Activated CD4-positive, alpha-beta T cell treated with anti-CD3 and anti-CD28 coated beads for 4 hours (primary cell): ENCODE measurements around the gene HOXA2.

Source experiments
- DNase-seq, 2 donors: peaks; one replicate each; pipeline ENCODE4 v3.0.0-alpha.2; 2020

The HOXA2 gene

GRCh38 chr7:27071622-27072390 lies 30.7 kb downstream of the HOXA2 start:
- no peak for DNase-seq

GRCh38 chr7:27068259-27068658 lies 34.2 kb downstream of the HOXA2 start:
- DNase-seq: no peak

GRCh38 chr7:27066148-27066547 lies 36.3 kb downstream of the HOXA2 start:
- no peak for DNase-seq

GRCh38 chr7:27065709-27066108 lies 36.8 kb downstream of the HOXA2 start:
- DNase-seq: no peak

- DNase-seq: no peak
Observed at GRCh38 chr7:27064661-27065060, 37.8 kb downstream of the HOXA2 start.

- DNase-seq: no peak
Observed at GRCh38 chr7:27064159-27064558, 38.3 kb downstream of the HOXA2 start.

GRCh38 chr7:27062946-27063345 lies 39.5 kb downstream of the HOXA2 start:
- DNase-seq: no peak

- no peak for DNase-seq
Observed at GRCh38 chr7:27053153-27053552, 49.3 kb downstream of the HOXA2 start.

- DNase-seq: no peak
Observed at GRCh38 chr7:27051451-27051850, 51.0 kb downstream of the HOXA2 start.
